GM21825 (cell line): ENCODE measurements around the gene SASS6.
A peak's percentile ranks its signal among the peaks of the same experiment; 100 is the strongest.

Experiments used
- ATAC-seq: cut with Tn5 transposase; IDR thresholded peaks from one replicate; pipeline ENCODE4 v1.9.1; 2021; ENCODE audit warnings: mild to moderate bottlenecking, moderate library complexity; ENCODE audit not compliant: unreplicated experiment

The SASS6 gene, protein sequence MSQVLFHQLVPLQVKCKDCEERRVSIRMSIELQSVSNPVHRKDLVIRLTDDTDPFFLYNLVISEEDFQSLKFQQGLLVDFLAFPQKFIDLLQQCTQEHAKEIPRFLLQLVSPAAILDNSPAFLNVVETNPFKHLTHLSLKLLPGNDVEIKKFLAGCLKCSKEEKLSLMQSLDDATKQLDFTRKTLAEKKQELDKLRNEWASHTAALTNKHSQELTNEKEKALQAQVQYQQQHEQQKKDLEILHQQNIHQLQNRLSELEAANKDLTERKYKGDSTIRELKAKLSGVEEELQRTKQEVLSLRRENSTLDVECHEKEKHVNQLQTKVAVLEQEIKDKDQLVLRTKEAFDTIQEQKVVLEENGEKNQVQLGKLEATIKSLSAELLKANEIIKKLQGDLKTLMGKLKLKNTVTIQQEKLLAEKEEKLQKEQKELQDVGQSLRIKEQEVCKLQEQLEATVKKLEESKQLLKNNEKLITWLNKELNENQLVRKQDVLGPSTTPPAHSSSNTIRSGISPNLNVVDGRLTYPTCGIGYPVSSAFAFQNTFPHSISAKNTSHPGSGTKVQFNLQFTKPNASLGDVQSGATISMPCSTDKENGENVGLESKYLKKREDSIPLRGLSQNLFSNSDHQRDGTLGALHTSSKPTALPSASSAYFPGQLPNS

DNA sequence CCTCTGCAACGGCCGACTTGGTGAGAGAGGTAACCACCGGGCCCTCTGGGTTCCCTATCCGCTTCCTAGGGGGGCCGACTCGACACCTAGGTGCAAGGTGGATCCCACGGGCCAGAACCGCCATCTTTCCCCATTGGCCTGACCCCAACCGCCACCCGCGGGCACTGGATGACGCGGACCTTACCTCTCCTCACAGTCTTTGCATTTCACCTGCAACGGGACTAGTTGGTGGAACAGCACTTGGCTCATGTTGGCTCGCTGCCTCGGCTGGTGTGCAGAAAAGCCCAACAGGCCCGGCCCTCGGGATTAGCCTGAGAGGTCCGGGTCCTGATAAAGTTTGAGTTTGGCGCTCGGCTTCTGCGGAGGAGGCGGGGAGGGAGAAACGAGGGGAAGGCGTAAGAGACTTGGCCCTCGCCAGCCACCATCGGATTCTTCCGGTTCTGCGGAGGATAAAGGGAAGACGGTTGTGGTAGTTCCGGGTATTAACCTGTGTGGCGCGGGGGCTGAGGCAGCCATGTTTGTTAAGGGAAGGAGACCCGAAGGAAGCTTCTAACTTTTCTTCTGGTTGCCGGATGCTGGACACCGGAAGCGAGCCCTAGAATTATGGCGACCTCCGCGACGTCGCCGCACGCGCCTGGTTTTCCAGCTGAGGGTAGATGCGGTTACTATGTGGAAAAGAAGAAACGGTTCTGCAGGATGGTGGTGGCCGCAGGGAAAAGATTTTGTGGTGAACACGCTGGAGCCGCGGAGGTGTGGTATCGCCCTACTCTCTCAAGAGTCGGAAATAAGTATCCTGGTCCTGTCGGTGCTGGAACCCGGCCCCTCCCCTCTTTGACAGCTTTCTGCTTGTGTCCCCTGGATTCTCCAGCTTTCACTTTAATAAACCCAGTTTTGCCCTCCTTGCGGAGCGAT is at the start of gene SASS6, which contains the start of gene TRMT13:
Gene SASS6 (minus strand): TSS at position 365 of the 912 bp plus-strand sequence. CDS start 116 bp downstream, at position 249.
Gene TRMT13 (plus strand): TSS at position 598 of the 912 bp plus-strand sequence. CDS start 6 bp downstream, at position 604.
- peak; percentile 89 for ATAC-seq

DNA sequence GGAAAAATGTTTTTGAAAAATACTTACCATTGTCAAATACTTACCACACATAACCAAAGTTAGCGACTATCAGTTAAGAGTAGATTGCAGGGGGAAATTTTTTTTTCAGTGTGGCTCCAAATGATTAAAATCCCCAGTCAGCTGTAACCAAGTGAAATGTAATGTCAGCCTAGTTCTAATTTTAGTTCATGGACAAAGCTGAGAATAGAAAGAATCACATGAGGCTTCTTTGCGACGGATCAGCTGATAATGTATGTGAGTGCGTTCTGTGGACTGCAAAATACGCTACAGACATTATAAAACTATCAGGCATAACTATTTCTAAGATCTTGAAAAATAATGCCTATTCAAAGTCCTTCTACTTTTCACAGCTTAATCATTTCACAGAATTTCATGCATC is 45.4 kb upstream of the SASS6 start, which contains the start of gene LRRC39:
Gene LRRC39 (minus strand): TSS at position 166 of the 400 bp plus-strand sequence. CDS start 9,740 bp downstream, outside the sequence.
- ATAC-seq: no peak

DNA sequence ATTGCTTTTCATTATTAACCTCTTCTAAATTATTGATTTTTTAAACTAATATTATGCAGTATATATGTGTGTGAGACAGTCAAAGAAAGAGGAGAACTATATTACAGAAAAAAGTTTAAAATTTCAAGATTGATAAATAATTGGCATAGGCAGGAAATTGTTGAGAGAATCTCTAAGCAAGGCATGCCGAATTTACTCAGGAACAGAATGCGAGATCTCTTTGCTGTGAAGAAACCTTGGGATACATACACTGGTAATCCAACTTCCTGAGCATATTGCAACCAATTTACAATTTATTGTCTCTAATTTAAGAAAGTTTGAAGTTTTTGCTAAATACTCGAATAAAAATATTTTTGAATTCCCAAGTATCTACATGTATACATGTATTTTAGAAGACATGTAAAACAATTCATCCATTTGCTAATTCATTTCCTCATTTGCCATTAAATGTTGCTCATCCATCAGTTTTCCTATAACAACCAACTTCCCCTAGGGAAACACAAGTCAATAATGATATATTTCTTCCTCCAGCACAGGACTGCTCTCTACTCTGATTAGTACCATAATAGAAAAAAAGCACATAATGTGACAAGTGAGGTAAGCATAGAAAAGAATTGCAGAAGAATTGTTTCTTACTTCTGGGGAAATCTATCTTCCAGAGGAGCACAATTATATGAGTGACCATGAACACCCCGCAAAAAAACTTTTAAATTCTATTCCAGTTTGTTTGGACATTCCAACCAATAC is 44.7 kb upstream of the SASS6 start:
- ATAC-seq: no peak

DNA sequence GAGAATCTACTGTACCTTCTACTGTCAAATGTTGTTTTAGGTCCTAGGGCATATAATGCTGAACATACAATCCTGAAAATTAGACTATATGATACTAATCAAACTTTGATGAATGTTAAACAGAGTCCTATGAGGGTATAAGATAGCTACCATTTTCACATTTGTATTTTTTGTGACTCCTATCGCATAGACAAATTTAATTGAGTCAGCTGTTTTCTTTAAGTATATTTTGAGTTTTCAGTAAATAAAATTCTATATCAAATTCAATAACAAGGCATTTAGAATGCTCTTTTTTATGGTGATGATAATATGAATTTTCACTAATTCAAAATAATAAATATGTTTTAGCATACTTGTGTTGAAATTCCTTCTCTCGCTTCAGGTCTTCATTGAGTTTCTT is 35.3 kb upstream of the SASS6 start:
- no peak for ATAC-seq

DNA sequence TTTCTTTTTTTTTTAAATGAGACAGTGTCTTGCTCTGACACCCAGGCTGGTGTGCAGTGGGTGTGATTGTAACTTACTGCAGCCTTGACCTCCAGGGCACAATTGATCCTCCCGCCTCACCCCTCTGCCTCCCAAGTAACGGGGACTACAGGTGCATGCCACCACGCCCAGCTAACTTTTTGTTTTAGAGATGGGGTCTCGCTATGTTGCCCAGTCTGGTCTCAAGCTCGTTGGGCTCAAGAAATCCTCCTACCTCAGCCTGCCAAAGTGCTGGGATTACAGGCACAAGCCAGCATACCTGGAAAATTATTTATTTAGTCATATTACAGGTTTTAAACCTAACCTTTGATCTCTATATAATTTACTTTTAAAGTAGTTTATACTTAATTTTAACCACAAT is 32.0 kb upstream of the SASS6 start:
- ATAC-seq: no peak

DNA sequence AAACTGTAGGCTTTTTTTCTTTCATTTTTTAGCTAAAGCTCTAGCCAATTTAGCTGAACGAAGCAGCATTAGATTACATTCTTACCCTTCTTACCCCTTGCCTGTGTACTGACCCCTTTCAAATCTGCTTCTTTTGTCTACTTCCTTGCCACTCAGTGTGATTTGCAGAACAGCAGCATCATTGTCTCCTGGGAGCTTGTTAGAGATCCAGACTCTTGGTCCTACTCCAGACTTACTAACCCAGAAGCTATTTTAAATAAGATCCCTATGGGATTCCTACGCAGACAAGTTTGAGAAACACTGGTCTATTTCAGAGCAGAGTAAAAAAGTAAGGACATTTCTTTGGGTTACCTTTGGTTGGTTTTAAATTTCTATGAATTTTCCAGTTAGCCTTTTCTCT is 31.5 kb upstream of the SASS6 start:
- ATAC-seq: no peak

DNA sequence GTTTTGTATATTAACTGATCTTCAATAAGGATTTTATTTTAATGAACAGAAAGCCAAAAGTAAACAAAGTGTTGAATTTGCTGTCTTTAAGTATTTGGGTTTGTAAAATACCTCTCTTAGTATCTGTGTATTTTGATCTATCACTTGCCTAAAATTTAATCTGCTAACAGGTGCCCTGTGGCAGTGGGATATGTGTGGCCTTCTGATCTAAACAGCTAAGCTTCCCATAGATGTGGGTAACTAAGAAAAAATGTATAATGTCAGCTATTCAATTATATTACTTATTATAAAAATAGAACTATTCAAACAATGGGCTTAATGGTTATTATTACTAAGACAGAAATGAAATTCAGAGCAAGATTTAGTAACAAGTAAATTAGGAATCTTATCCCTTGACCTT is 30.2 kb upstream of the SASS6 start:
- ATAC-seq: no peak

DNA sequence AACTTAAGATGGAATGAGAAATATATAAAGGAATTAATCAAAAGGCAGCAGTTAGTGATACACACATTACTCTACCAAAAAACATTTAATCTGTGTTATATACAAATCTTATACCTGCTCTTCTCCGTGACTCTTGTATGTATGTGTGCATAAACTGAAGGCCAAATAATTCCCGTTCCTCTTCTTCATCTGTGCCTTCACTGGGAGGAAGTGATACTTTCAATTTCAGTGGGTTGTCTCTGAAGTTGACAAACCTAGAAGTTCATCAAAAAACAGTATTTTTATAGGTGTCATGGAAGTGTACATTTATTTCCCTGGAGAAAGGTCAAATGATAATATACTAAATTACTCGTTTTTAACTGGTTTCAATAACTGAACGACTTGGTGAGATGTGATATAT is 19.5 kb upstream of the SASS6 start:
- ATAC-seq: peak; percentile 84

DNA sequence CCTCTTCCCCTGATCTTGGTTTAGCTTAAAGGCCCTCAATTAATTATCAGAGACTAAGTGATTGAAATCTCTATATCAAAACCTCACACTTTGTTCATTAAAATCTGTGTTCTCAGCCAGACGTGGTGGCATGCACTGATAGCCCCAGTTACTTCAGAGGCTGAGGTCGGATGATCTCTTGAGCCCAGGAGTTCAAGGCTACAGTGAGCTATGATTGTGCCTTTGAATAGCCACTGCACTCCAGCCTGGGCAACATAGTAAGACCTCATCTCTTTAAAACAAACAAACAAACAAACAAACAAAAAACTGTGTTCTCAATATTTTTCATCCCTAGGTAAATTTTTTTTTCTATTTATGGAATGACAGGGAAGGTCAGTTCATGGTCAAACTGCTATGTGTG is 18.9 kb upstream of the SASS6 start:
- ATAC-seq: no peak

DNA sequence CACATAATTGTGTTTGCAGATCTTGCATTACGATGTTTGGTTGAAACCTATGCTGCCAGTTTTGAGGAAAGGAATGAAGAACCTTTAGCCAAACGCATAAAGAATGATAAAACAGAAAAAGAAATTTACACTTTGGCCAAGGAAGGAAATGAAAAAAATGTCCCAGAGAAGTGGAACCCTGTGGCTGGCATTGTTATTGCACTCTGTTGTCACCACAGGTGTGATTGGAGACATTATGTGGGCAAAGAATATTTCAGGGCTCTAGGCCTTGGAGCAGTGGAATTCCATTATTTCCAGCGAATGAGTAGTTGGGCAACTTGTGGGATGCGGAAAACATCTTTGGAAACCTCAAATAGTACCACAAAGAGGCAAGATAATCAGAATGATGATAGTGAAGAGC is 15.1 kb upstream of the SASS6 start:
- ATAC-seq: no peak

DNA sequence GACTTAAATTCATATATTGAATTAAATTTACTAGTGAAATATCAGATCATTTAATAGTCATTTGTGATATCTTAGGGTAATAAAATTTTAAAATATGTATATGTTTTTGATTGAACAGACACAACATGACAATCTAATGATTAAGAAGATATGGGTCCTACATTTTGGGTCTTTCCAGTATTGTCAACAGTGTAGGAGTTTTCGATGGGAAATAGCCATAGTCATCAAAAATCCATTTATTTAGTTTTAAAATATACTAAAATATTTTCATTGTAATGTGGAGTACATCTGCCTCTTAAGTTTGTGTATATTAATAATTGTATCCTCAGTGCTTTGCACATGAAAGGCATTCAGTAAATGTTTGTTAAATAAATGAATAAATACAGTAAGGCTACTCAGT is 14.2 kb upstream of the SASS6 start:
- no peak for ATAC-seq

DNA sequence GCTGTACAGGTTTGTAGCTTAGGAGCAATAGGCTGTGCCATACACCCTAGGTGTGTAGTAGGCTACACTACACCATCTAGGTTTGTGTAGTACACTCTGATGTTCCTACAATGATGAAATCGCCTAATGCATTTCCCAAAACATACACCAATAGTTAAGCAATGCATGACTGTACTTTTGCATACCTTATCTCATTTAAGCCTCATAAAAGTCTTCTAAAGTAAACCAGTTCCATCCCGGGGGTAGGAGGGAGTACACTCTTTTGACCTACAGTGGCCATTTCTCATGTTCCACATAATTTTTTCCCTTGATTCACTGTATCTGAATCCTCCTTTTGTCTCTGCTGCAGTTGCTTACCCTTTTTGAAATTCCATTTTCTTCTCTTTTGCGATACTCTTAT is 12.4 kb upstream of the SASS6 start:
- ATAC-seq: no peak

DNA sequence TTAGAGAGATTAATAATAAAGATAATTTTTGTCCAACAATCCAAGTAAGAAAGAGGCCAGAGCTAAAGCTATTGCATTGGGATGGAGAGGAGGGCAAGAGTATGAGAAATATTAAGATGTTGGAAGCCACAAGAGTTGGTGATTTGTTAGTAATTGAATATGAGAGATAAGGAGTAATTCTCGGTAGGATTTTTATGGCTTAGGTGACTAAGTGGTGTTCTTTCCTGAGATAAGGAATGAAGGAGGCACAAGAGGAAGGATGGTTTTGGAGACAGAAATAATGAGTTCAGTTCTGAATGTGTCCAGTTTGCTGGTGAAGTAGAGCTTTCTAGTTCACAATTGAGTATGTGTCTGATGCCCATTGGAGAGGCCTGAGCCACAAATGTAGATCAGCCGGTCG is 9.6 kb upstream of the SASS6 start:
- ATAC-seq: no peak

DNA sequence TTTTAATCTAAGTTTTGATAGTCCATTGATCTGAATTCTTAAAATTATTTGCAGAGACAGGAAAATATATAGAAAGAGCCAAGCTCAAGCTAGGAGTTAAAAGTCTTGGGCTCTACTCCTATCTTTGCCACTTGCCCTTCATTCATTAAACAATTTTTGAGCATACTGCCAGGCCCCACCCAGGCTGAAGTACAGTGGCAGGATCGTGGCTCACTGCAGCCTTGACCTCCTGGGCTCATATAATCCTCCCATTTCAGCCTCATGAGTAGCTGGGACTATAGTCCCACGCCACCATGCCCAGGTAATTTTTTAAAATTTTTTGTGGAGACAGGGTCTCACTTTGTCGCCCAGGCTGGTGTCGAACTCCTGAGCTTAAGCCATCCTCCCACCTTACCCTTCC is 8.5 kb upstream of the SASS6 start:
- no peak for ATAC-seq

DNA sequence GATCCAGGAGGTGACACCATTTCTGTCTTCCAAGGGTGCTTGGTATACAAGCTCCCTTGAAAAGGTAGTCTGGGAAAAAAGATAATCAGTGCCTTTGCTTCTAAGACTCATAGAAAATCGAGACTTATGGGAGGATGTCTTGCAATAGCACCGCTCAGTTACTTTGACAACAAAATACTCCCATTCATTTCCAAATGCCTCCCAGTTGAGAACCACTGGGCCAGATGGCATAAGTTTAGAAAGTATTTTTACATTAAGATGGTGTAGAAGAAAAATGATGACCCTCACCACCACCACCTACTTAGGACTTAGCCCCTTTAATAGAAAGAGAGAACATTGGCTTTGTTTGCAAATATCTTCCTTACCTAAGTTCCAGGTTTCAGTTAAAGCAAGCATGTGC is 4.9 kb upstream of the SASS6 start:
- ATAC-seq: no peak

DNA sequence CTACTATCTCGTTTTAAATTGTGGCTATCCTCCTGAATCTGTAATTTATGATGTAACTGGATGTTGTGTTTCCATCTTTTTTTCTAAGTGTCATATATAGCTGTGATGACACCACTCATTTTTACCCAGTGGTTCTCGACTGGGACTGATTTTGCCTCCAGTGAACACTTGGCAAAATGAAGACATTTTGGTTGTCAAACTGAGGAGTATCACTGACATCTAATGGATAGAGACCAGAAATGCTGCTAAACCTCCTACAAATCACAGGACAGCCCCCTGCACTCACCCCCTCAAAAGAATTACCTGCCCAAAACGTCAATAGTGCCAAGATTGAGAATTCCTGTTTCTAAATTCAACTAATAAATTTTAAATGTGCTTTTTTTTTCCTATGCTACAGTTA is 2.1 kb upstream of the SASS6 start:
- ATAC-seq: no peak

DNA sequence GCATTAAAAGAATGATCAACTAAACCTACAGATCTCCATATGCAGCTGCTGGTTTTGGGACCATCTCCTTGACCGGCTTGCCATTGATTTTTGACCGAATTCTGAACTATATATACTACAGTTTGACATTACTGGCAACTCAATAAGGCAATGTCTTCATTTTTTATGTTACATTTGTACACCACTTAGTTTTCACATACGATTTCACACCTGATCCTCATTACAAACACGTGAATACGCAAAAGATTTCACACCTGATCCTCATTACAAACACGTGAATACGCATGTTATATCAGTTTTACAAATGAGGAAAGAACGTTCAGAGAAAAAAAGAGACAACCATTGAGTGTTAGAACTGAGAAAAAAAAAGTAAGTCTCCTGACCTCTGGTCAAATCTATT is 1.1 kb downstream of the SASS6 start:
- no peak for ATAC-seq

DNA sequence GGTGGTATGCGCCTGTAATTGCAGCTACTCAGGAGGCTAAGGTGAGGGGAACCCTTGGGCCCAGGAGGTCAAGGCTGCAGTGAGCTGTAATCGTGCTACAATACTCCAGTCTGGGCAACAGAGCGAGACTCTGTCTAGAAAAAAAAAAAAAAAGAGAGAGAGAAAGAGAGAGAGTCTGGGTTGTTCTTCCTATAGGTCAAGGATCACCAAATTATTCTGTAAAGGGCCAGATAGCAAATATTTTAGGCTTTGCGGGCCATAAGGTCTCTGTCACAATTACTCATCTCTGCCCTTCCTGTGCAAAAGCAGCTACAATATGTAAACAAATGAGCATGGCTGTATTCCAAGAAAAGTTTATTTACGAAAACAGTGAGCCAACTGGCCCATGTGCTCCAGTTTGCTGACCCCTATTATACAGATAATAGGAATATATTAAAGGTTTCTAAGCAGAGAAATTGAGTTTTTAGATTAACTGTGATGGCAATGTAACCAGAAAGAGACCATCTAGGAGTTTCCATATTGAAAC is 2.1 kb downstream of the SASS6 start:
- no peak for ATAC-seq

DNA sequence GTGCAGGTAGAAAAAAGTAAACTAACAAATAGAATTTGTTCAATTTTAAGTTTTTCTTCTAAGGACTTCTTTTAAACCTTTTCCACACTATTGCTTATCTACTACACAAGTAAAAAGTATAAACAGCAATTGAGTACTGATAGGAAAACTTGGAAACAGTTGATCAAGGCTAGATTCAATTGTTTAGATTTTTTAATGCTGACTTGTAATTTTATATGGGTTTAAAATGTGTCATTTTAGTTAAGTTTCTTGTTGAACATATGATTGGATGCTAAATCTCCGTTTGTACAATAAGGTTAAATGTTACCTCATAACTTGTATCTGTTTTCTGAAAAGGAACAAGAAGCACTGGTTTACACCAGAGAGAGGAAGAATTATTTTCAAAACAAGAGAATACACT is 5.5 kb downstream of the SASS6 start:
- ATAC-seq: no peak

DNA sequence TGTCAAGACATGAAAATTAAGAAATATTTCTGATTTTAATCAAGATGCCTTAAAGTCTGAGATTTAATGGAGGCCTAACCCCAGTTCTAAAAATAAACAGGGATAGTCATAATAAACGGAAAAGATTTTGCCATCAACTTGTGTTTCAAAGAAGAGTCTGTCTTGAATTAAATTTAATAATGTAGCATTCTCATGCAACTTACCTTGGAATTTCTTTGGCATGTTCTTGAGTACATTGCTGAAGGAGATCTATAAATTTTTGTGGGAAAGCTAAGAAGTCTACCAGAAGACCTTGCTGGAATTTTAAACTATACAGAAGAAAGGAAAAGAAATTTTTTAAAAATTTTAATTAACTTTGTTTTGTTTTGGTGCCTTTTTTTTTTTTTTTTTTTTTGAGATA is 10.6 kb downstream of the SASS6 start:
- ATAC-seq: no peak
